Measurements from ENCODE around the gene VPS72.

GRCh38 chr1:151167116-151167515 is 22.9 kb downstream of the VPS72 start:
- TF ChIP-seq CTCF (IDR thresholded peaks at IDR 0.05): no peak
- no peak for TF ChIP-seq RAD21 (IDR thresholded peaks at IDR 0.05; ENCODE audit: low read length)
- no peak for TF ChIP-seq GATA2 (CRISPR knock-in tag; IDR thresholded peaks at IDR 0.05)
- no peak for TF ChIP-seq POLR2AphosphoS5 (IDR thresholded peaks at IDR 0.05; ENCODE audit: low read depth, low read length)
- TF ChIP-seq NFIC (IDR thresholded peaks at IDR 0.05; ENCODE audit: borderline replicate concordance): no peak
- no peak for TF ChIP-seq PBX3 (IDR thresholded peaks at IDR 0.05)
- TF ChIP-seq SIN3A (IDR thresholded peaks at IDR 0.05; ENCODE audit: borderline replicate concordance, low read depth, low read length): no peak

Measured in SK-N-SH (cell line).